HG03045 (cell line): Measurements from ENCODE around the gene SLC16A4.

Experiments used
- ATAC-seq: cut with Tn5 transposase; IDR thresholded peaks from one replicate; pipeline ENCODE4 v1.9.1; 2021; ENCODE audit warnings: mild to moderate bottlenecking, moderate library complexity; ENCODE audit not compliant: unreplicated experiment

The SLC16A4 gene

GRCh38 chr1:110335265-110335664, 55.6 kb downstream of the SLC16A4 start:
- ATAC-seq = no peak

DNA sequence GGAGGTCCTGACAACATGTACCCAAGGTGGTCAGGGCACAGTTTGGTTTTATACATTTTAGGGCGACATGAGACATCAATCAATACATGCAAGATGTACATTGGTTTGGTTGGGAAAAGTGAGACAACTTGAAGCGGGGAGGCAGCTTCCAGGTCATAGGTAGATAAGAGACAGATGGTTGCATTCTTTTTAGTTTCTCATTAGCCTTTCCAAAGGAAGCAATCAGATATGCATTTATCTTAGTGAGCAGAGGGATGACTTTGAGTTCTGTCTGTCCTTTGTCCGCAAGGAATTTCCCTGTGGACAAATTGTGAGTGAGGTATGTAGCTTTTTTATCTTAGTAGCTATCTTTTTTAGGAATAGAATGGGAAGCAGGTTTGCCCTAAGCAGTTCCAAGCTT, 62.1 kb downstream of the SLC16A4 start:
- no peak for ATAC-seq

DNA sequence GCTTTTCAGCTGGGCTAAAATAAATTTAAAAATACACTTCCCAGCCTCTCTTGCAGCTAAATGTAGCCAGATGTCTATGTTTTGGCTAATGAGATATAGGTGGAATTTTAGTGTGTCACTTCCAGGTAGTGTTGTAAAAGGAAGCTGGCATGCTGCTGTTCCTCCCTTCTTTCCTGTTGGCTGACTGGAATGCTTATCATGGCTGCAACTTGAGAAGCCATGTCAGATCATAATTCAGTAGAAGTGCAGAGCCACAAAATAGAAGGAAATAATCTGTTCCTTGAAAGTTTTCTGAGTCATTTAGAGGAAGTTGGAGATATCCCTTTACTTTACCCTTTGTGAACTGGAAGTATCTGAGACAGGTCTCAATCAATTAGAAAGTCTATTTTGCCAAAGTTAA, 62.6 kb downstream of the SLC16A4 start:
- no peak for ATAC-seq

DNA sequence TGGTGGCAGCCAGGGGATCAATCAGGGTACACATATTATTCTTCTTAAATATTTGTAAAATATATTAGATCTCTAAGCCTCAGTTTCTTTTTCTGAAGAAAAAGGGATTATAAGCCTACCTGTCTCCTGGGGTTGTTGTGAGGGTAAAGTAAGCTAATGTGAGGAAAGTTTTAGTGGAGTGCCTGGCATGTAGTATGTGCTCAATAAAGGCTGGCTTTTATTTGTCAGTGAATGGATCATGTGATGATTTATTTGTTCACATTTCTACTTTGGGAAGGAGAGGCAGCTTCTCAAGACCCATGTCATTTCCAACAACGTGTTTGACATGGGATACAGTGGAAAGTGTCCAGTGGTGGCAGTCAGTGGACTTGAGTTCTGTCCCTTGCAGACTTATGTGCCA, 64.0 kb downstream of the SLC16A4 start:
- no peak for ATAC-seq

- ATAC-seq = no peak
These were observed 66.2 kb downstream of the SLC16A4 start for GRCh38 chr1:110324667-110325066.

DNA sequence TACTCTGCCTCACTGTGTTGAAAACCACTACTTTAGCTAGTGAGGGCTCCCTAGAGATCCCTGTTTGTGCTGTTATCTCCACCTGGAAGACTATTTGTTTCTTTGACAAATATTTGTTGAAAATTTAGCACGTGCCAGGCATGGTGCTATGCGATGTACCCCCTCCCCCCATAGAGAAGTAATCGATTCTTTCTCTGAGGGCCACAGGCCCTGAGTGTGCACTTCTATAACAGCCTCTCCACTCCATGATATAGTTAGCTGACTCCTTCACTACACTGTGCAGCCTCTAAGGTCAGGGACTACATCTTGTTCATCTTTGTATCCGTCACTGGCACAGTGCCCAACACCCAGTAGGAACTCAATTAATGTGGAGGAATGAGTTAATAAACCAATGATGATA, 69.0 kb downstream of the SLC16A4 start:
- no peak for ATAC-seq

- no peak for ATAC-seq
These were observed 69.8 kb downstream of the SLC16A4 start for GRCh38 chr1:110321045-110321444.

GRCh38 chr1:110320168-110320518, 70.7 kb downstream of the SLC16A4 start:
- no peak for ATAC-seq

- ATAC-seq = no peak
These were observed 71.3 kb downstream of the SLC16A4 start for GRCh38 chr1:110319332-110320167.

- ATAC-seq = no peak
These were observed 72.8 kb downstream of the SLC16A4 start for GRCh38 chr1:110318046-110318445.

DNA sequence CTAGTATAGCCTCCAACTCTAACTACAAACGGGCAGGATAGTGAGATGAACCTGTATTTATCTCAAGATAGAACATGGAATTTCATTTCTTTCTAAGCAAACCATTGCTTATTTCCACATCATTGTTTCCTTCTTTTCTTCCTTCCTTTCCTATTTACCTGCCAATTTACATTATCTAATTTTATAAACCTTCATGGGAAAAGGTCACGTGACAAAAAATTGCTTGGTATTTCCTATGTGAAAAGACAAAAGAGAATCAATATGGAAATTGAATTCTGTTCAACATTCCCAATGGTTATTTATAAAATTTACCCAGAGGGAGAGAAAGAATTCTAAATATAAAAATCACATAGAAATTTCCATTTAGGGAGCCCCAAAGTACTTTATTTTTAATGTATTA, 74.1 kb downstream of the SLC16A4 start:
- ATAC-seq = no peak
